ENCODE data around the gene GPC5.

DNA sequence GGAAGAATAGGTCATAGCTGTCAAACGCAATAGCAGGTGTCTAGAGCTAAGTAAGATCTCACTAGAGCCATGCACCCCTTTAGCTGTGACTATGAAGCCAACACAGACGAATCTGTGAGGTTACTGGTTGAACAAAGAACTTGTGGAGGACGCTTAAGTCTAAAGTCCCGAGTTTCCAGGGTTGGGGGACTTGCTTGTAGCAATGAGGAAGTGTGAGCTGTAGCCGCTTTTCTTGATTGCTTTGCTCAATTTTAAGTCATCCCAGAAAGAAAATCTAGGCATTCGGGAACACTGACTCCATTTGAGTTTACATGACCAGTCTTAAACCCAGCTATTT lies 1.6 kb downstream of the GPC5 start:
- no peak for TF ChIP-seq POLR2A (IDR thresholded peaks at IDR 0.05)
- TF ChIP-seq, protein P1, sequence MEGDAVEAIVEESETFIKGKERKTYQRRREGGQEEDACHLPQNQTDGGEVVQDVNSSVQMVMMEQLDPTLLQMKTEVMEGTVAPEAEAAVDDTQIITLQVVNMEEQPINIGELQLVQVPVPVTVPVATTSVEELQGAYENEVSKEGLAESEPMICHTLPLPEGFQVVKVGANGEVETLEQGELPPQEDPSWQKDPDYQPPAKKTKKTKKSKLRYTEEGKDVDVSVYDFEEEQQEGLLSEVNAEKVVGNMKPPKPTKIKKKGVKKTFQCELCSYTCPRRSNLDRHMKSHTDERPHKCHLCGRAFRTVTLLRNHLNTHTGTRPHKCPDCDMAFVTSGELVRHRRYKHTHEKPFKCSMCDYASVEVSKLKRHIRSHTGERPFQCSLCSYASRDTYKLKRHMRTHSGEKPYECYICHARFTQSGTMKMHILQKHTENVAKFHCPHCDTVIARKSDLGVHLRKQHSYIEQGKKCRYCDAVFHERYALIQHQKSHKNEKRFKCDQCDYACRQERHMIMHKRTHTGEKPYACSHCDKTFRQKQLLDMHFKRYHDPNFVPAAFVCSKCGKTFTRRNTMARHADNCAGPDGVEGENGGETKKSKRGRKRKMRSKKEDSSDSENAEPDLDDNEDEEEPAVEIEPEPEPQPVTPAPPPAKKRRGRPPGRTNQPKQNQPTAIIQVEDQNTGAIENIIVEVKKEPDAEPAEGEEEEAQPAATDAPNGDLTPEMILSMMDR (IDR thresholded peaks at IDR 0.05): no peak
